ENCODE data around the gene TBC1D22A.

DNA sequence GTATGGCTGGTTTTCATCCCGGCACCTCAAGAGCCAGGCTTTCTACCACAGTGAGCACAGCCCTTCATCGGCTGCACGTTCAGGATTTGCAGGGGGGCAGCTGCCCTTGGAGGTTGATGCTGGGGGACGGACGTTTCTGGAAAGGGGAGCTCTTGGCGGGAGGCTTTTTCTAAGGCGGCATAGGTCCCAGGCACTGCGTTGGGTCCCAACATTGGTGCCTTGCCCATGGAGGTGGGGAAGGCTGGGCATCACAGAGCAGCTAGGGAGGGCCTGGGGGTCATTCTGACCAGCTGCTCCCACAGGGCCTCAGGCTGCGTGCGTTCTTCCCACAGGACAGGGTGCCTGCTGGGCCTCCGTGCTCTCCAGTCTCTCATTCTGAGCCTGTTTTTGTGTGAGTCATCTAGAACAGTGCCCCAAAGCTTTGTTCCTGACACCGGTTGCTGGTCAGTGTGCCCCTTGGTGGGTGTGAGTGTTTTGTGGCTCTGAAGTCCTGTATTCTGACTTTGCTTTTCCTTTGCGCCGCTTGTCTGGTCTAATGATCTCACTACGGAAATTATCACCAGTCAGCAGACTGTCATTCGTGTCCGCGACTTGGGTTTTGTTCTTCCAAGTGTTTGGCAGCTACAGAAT, 275.9 kb downstream of the TBC1D22A start:
- TF ChIP-seq, protein P1, sequence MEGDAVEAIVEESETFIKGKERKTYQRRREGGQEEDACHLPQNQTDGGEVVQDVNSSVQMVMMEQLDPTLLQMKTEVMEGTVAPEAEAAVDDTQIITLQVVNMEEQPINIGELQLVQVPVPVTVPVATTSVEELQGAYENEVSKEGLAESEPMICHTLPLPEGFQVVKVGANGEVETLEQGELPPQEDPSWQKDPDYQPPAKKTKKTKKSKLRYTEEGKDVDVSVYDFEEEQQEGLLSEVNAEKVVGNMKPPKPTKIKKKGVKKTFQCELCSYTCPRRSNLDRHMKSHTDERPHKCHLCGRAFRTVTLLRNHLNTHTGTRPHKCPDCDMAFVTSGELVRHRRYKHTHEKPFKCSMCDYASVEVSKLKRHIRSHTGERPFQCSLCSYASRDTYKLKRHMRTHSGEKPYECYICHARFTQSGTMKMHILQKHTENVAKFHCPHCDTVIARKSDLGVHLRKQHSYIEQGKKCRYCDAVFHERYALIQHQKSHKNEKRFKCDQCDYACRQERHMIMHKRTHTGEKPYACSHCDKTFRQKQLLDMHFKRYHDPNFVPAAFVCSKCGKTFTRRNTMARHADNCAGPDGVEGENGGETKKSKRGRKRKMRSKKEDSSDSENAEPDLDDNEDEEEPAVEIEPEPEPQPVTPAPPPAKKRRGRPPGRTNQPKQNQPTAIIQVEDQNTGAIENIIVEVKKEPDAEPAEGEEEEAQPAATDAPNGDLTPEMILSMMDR (IDR thresholded peaks at IDR 0.05), result no peak
- TF ChIP-seq POLR2A (IDR thresholded peaks at IDR 0.05), result no peak
